ENCODE data around the gene NDUFAF4.

NDUFAF4 gene

DNA sequence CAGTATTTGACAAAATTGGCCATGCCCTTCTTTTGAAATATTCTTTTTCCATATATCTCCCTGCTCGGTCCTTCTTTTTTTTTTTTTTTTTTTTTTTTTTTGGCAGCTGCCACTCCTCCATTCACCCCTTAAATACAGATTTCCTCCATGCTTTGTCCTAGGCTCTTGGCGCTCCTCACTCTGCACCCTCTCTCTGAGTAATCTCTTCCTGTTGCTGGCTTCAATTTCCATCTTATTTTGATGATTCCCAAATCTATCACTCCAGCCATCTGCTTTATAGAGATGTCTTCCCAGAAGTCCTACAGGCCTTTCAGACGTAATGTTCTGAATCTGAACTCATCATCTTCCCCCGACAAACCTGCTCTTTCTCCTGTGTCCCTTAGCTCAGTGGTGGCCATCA, 14.1 kb upstream of the NDUFAF4 start:
- TF ChIP-seq, protein P1, sequence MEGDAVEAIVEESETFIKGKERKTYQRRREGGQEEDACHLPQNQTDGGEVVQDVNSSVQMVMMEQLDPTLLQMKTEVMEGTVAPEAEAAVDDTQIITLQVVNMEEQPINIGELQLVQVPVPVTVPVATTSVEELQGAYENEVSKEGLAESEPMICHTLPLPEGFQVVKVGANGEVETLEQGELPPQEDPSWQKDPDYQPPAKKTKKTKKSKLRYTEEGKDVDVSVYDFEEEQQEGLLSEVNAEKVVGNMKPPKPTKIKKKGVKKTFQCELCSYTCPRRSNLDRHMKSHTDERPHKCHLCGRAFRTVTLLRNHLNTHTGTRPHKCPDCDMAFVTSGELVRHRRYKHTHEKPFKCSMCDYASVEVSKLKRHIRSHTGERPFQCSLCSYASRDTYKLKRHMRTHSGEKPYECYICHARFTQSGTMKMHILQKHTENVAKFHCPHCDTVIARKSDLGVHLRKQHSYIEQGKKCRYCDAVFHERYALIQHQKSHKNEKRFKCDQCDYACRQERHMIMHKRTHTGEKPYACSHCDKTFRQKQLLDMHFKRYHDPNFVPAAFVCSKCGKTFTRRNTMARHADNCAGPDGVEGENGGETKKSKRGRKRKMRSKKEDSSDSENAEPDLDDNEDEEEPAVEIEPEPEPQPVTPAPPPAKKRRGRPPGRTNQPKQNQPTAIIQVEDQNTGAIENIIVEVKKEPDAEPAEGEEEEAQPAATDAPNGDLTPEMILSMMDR (IDR thresholded peaks at IDR 0.05; ENCODE audit: low read depth, low read length, poor library complexity, severe bottlenecking), result no peak
- no peak for TF ChIP-seq EZH2phosphoT487 (IDR thresholded peaks at IDR 0.05; ENCODE audit: borderline replicate concordance, low read length)
- Histone ChIP-seq H3K27ac (ENCODE audit: low read depth, low read length) (no peak overlapping the region), H3K9me2 (replicated peaks; ENCODE audit: control insufficient read depth, low read length) (no peaks in the 10 kb centered on the region), H3K4me2 (ENCODE audit: low read length) (no peak overlapping the region), H4K20me1 (ENCODE audit: control insufficient read depth, insufficient read depth, low read depth, low read length) (no peaks in the 10 kb centered on the region), H3K27me3 (ENCODE audit: control insufficient read depth, low read length) (peaks cover 34% of the 10 kb centered on the region), H3K79me2 (ENCODE audit: control insufficient read depth, low read length) (no peaks in the 10 kb centered on the region), H3F3A (ENCODE audit: control insufficient read depth, insufficient read depth) (no peaks in the 10 kb centered on the region), H3K4me3 (ENCODE audit: low read length) (no peak overlapping the region), H3K36me3 (ENCODE audit: control insufficient read depth, low read length) (no peaks in the 10 kb centered on the region), H3K9me3 (ENCODE audit: control insufficient read depth, insufficient read depth, low read length) (no peaks in the 10 kb centered on the region), H3K4me1 (ENCODE audit: control insufficient read depth, low read length) (peaks cover under 1% of the 10 kb centered on the region)

DNA sequence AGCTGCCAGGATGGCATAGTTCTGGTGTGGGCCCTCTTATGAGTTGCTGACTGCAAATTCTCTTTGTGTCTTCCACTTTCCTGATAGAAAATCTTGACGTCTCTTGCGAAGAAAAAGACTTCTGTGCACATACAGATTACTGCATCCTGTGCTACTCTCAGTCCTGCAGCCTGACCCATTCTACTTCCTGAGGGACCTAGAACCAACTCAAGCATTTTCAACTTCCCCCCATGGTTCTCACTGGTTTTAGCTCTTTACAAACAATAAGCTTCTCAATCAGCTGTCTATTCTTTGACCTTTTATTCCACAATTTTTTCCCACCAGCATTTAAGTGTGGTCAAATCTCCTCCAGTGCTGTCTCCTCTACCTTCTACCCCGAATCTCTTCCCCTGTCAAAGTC, 13.5 kb upstream of the NDUFAF4 start:
- TF ChIP-seq, protein P1 (IDR thresholded peaks at IDR 0.05; ENCODE audit: low read depth, low read length, poor library complexity, severe bottlenecking), result no peak
- TF ChIP-seq EZH2phosphoT487 (IDR thresholded peaks at IDR 0.05; ENCODE audit: borderline replicate concordance, low read length), result no peak
- Histone ChIP-seq H3K4me3 (ENCODE audit: low read length) (no peak overlapping the region), H3K9me2 (replicated peaks; ENCODE audit: control insufficient read depth, low read length) (no peaks in the 10 kb centered on the region), H3K27ac (ENCODE audit: low read depth, low read length) (no peak overlapping the region), H3K4me2 (ENCODE audit: low read length) (no peak overlapping the region), H3F3A (ENCODE audit: control insufficient read depth, insufficient read depth) (no peaks in the 10 kb centered on the region), H3K27me3 (ENCODE audit: control insufficient read depth, low read length) (peaks cover 40% of the 10 kb centered on the region), H3K36me3 (ENCODE audit: control insufficient read depth, low read length) (no peaks in the 10 kb centered on the region), H3K79me2 (ENCODE audit: control insufficient read depth, low read length) (no peaks in the 10 kb centered on the region), H3K9me3 (ENCODE audit: control insufficient read depth, insufficient read depth, low read length) (no peaks in the 10 kb centered on the region), H4K20me1 (ENCODE audit: control insufficient read depth, insufficient read depth, low read depth, low read length) (no peaks in the 10 kb centered on the region), H3K4me1 (ENCODE audit: control insufficient read depth, low read length) (no peaks in the 10 kb centered on the region)

DNA sequence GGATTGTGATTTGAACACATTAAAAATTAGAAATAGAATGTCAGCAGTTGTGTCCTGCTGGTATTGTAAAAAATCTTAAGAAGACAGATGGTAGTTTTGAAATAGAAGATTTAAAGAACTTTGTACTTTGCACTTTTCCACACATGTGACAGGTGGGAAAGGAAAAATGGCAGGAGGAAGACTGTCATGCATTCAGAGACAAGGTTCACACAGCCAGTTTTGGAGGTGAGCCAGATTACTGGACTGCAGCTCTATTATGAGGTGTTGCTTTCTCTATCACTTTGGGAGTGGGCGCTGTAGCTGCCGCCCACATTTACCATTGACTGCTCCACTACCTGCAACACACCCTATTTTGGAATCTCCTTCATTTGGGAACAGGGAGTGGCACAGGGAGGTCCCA, 12.1 kb upstream of the NDUFAF4 start:
- H3K27ac ChIP-seq (ENCODE audit: low read depth, low read length), result no peak overlapping the region
- no peak overlapping the region for H3K4me3 ChIP-seq (ENCODE audit: low read length)
- no peaks in the 10 kb centered on the region for H4K20me1 ChIP-seq (ENCODE audit: control insufficient read depth, insufficient read depth, low read depth, low read length)
- H3K4me2 ChIP-seq (ENCODE audit: low read length), result no peak overlapping the region
- no peaks in the 10 kb centered on the region for H3K79me2 ChIP-seq (ENCODE audit: control insufficient read depth, low read length)
- H3K27me3 ChIP-seq (ENCODE audit: control insufficient read depth, low read length), result peaks cover 51% of the 10 kb centered on the region
- H3K9me3 ChIP-seq (ENCODE audit: control insufficient read depth, insufficient read depth, low read length), result no peaks in the 10 kb centered on the region
- no peaks in the 10 kb centered on the region for H3K36me3 ChIP-seq (ENCODE audit: control insufficient read depth, low read length)
- H3K4me1 ChIP-seq (ENCODE audit: control insufficient read depth, low read length), result no peaks in the 10 kb centered on the region
- H3K9me2 ChIP-seq (replicated peaks; ENCODE audit: control insufficient read depth, low read length), result no peaks in the 10 kb centered on the region
- TF ChIP-seq, protein P1 (IDR thresholded peaks at IDR 0.05; ENCODE audit: low read depth, low read length, poor library complexity, severe bottlenecking), result no peak
- no peak for TF ChIP-seq EZH2phosphoT487 (IDR thresholded peaks at IDR 0.05; ENCODE audit: borderline replicate concordance, low read length)
- H3F3A ChIP-seq (ENCODE audit: control insufficient read depth, insufficient read depth), result no peaks in the 10 kb centered on the region

DNA sequence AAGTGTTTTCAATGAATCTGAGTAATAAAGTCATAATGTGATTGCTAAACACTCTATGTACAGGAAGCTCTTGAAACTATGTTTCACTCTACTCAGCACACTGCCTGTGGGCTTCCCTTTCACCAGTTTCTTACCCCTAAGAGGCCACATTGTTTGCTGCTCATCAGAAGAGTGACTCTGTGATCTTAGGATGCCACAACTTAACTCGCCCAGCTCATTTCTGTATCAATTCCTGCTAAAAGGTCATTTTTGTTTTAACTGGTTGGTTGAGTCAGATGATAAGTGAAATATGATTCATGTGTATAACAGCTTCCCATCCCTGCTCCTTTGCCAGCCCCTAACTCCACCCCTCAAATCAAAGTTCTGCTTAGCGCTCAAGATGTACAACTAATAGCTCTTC, 9.8 kb upstream of the NDUFAF4 start:
- Histone ChIP-seq H3K9me2 (replicated peaks; ENCODE audit: control insufficient read depth, low read length) (no peaks in the 10 kb centered on the region), H3K79me2 (ENCODE audit: control insufficient read depth, low read length) (no peaks in the 10 kb centered on the region), H3K36me3 (ENCODE audit: control insufficient read depth, low read length) (no peaks in the 10 kb centered on the region), H3F3A (ENCODE audit: control insufficient read depth, insufficient read depth) (no peaks in the 10 kb centered on the region), H3K4me2 (ENCODE audit: low read length) (no peak overlapping the region), H4K20me1 (ENCODE audit: control insufficient read depth, insufficient read depth, low read depth, low read length) (no peaks in the 10 kb centered on the region), H3K27me3 (ENCODE audit: control insufficient read depth, low read length) (peaks cover 50% of the 10 kb centered on the region), H3K4me3 (ENCODE audit: low read length) (no peak overlapping the region), H3K9me3 (ENCODE audit: control insufficient read depth, insufficient read depth, low read length) (no peaks in the 10 kb centered on the region), H3K4me1 (ENCODE audit: control insufficient read depth, low read length) (no peaks in the 10 kb centered on the region), H3K27ac (ENCODE audit: low read depth, low read length) (no peak overlapping the region)
- no peak for TF ChIP-seq EZH2phosphoT487 (IDR thresholded peaks at IDR 0.05; ENCODE audit: borderline replicate concordance, low read length)
- TF ChIP-seq, protein P1 (IDR thresholded peaks at IDR 0.05; ENCODE audit: low read depth, low read length, poor library complexity, severe bottlenecking), result no peak

All from DOHH2 (cell line).